H9 (cell line): ENCODE results near the gene TTC27. TPM values are rescaled to one million over a fixed set of nuclear protein-coding genes. Genes with fewer than 3 reads are reported as not detected.

Experiments
- DNase-seq: peaks from one replicate; pipeline ENCODE4 v3.0.0-alpha.2; 2017
- H2AFZ ChIP-seq: one replicate; pipeline ENCODE4 v1.6.1; 2013; ENCODE audit warnings: mild to moderate bottlenecking, low read length, control low read depth, moderate library complexity
- H2AK5ac ChIP-seq: 2 replicates; pipeline ENCODE4 v1.6.1; 2013; ENCODE audit warnings: low read length, control low read depth, mixed read lengths; ENCODE audit not compliant: insufficient read length
- H2BK120ac ChIP-seq: one replicate; pipeline ENCODE4 v1.6.1; 2013; ENCODE audit warnings: low read depth, mild to moderate bottlenecking, low read length, control low read depth, inconsistent platforms; ENCODE audit not compliant: poor library complexity, severe bottlenecking
- H2BK12ac ChIP-seq: 2 replicates; pipeline ENCODE4 v1.6.1; 2013; ENCODE audit warnings: low read length, control low read depth, mixed read lengths, low read depth; ENCODE audit not compliant: insufficient read length
- H2BK15ac ChIP-seq: 2 replicates; pipeline ENCODE4 v1.6.1; 2013; ENCODE audit warnings: low read depth, low read length, control low read depth
- H2BK20ac ChIP-seq: one replicate; pipeline ENCODE4 v1.6.1; 2013; ENCODE audit warnings: low read depth, mild to moderate bottlenecking, low read length, control low read depth, inconsistent platforms; ENCODE audit not compliant: poor library complexity, severe bottlenecking
- H2BK5ac ChIP-seq: 2 replicates; pipeline ENCODE4 v1.6.1; 2013; ENCODE audit warnings: low read length, control low read depth, mixed read lengths; ENCODE audit not compliant: insufficient read length
- H3K14ac ChIP-seq: 2 replicates; pipeline ENCODE4 v1.6.1; 2013; ENCODE audit warnings: low read length, control low read depth; ENCODE audit not compliant: insufficient read depth
- H3K18ac ChIP-seq: 2 replicates; pipeline ENCODE4 v1.6.1; 2013; ENCODE audit warnings: low read depth, mild to moderate bottlenecking, mixed read lengths, low read length, control low read depth; ENCODE audit not compliant: insufficient read length
- H3K23ac ChIP-seq: 2 replicates; pipeline ENCODE4 v1.6.1; 2013; ENCODE audit warnings: low read length, control low read depth, mixed read lengths, low read depth; ENCODE audit not compliant: insufficient read length
- H3K23me2 ChIP-seq: 2 replicates; pipeline ENCODE4 v1.6.1; 2013; ENCODE audit warnings: low read depth, mild to moderate bottlenecking, mixed read lengths, low read length, control low read depth; ENCODE audit not compliant: insufficient read length, poor library complexity, severe bottlenecking
- H3K27ac ChIP-seq: 2 replicates; pipeline ENCODE4 v1.5.1; 2013; ENCODE audit warnings: low read length, control low read depth, mixed read lengths, low read depth; ENCODE audit not compliant: insufficient read length
- H3K27me3 ChIP-seq: 2 replicates; pipeline ENCODE4 v1.6.1; 2013; ENCODE audit warnings: low read length, control low read depth, inconsistent platforms; ENCODE audit not compliant: insufficient read depth
- H3K4ac ChIP-seq: 2 replicates; pipeline ENCODE4 v1.6.1; 2013; ENCODE audit warnings: low read depth, mild to moderate bottlenecking, control low read depth, inconsistent platforms, low read length, moderate library complexity
- H3K4me1 ChIP-seq: 2 replicates; pipeline ENCODE4 v1.6.1; 2013; ENCODE audit warnings: low read length, control low read depth, inconsistent platforms; ENCODE audit not compliant: insufficient read depth
- H3K4me2 ChIP-seq: 2 replicates; pipeline ENCODE4 v1.6.1; 2013; ENCODE audit warnings: low read length, control low read depth, mixed read lengths; ENCODE audit not compliant: insufficient read length, insufficient read depth
- H3K56ac ChIP-seq: 2 replicates; pipeline ENCODE4 v1.6.1; 2013; ENCODE audit warnings: low read depth, mild to moderate bottlenecking, mixed read lengths, low read length, control low read depth; ENCODE audit not compliant: insufficient read length
- H3K79me1 ChIP-seq: 2 replicates; pipeline ENCODE4 v1.6.1; 2013; ENCODE audit warnings: low read depth, mild to moderate bottlenecking, moderate library complexity, low read length, control low read depth, inconsistent platforms; ENCODE audit not compliant: insufficient read depth, poor library complexity, severe bottlenecking
- H3K79me2 ChIP-seq: 2 replicates; pipeline ENCODE4 v1.6.1; 2013; ENCODE audit warnings: low read length, control low read depth, inconsistent platforms; ENCODE audit not compliant: insufficient read depth
- H3K9ac ChIP-seq: 2 replicates; pipeline ENCODE4 v1.6.1; 2013; ENCODE audit warnings: low read length, control low read depth, mixed read lengths; ENCODE audit not compliant: insufficient read length; ENCODE audit errors: extremely low read depth
- H3K9me3 ChIP-seq: one replicate; pipeline ENCODE4 v1.6.1; 2013; ENCODE audit warnings: low read depth, low read length, inconsistent platforms; ENCODE audit not compliant: control insufficient read depth
- H3T11ph ChIP-seq: one replicate; pipeline ENCODE4 v1.6.1; 2013; ENCODE audit warnings: mild to moderate bottlenecking, low read length, control low read depth, inconsistent platforms
- H4K20me1 ChIP-seq: one replicate; pipeline ENCODE4 v1.6.1; 2013; ENCODE audit not compliant: control insufficient read depth, insufficient read length, insufficient read depth
- H4K5ac ChIP-seq: 2 replicates; pipeline ENCODE4 v1.6.1; 2013; ENCODE audit warnings: low read depth, mild to moderate bottlenecking, mixed read lengths, low read length, control low read depth; ENCODE audit not compliant: insufficient read length
- H4K8ac ChIP-seq: replicated peaks from 2 replicates; pipeline ENCODE4 v1.6.1; 2013; ENCODE audit warnings: low read length, control low read depth, mixed read lengths, low read depth; ENCODE audit not compliant: insufficient read length
- H4K91ac ChIP-seq: 2 replicates; pipeline ENCODE4 v1.6.1; 2013; ENCODE audit warnings: low read depth, mild to moderate bottlenecking, moderate library complexity, mixed read lengths, low read length, control low read depth; ENCODE audit not compliant: insufficient read length
- H3K27ac Mint-ChIP-seq, 3 experiments: 2 replicates in 2 of 3; 3 replicates in 1 of 3; pipeline ENCODE4 v1.8.0; 2020 to 2021; ENCODE audit warnings: mixed read lengths in 3 of 3, mild to moderate bottlenecking in 1 of 3, moderate library complexity in 1 of 3
- H3K27me3 Mint-ChIP-seq: 2 replicates; pipeline ENCODE4 v1.8.0; 2021; ENCODE audit warnings: low read depth, mild to moderate bottlenecking, moderate library complexity, mixed read lengths
- H3K36me3 Mint-ChIP-seq, 3 experiments: 2 replicates in 2 of 3; 3 replicates in 1 of 3; pipeline ENCODE4 v1.8.0; 2020 to 2021; ENCODE audit warnings: low read depth in 3 of 3, mixed read lengths in 3 of 3; ENCODE audit not compliant: insufficient read depth in 1 of 3
- H3K4me1 Mint-ChIP-seq, 2 experiments: 2 replicates each; pipeline ENCODE4 v1.8.0; 2020; ENCODE audit warnings: mixed read lengths in 2 of 2
- H3K4me3 Mint-ChIP-seq, 2 experiments: 2 replicates in 1 of 2; 3 replicates in 1 of 2; pipeline ENCODE4 v1.8.0; 2020 to 2021; ENCODE audit warnings: mild to moderate bottlenecking in 2 of 2, mixed read lengths in 2 of 2, moderate library complexity in 1 of 2
- H3K9me3 Mint-ChIP-seq, 2 experiments: 2 replicates in 1 of 2; 3 replicates in 1 of 2; pipeline ENCODE4 v1.8.0; 2020; ENCODE audit warnings: mild to moderate bottlenecking in 2 of 2, mixed read lengths in 2 of 2, moderate library complexity in 1 of 2
- CTCF ChIP-seq: fragments of 200-600 bp; sonication (generic); conservative IDR thresholded peaks from 3 replicates; pipeline ENCODE4 v1.8.0; 2021; ENCODE audit warnings: antibody characterized with exemption, mild to moderate bottlenecking
- WGBS: extraction: QIAGEN DNeasy Blood & Tissue Kit; methylation state at CpG from one replicate; pipeline ENCODE4 v1.1.7; 2013; ENCODE audit warnings: missing lambda C conversion rate, low lambda C conversion rate, mixed read lengths; ENCODE audit not compliant: insufficient read length; ENCODE audit errors: extremely low coverage; 5-methylcytosine and 5-hydroxymethylcytosine counted together
- total RNA-seq: library from RNA; stranded (reverse); gene quantifications from 2 replicates; pipeline ENCODE4 v1.2.1, GENCODE V29; 2021

The TTC27 gene
- total RNA-seq, 1 experiment from 2014 or later, result 26.0 TPM

DNA sequence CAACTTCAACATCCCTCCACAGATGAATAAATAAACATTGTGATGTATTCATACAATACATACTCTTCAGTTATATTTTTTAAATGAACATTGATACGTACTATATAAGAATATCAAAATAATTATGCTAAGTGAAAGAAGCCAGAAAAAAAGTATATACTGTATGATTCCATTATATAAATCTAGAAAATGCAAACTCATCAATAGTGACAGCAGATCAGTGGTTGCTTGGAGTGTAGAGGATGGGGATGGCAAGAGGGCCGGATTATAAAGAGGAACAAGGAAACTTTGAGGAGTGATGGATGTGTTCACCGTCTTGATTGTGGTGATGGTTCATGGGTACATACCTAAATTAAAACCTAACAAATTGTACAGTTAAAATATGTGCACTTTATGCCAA lies 3.0 kb upstream of the TTC27 start:
- H2BK12ac ChIP-seq, result no peak overlapping the region
- no peak overlapping the region for H2AFZ ChIP-seq
- no peak overlapping the region for H3K18ac ChIP-seq
- no peaks in the 10 kb centered on the region for H3K27me3 ChIP-seq
- H2BK120ac ChIP-seq, result no peak overlapping the region
- no peak overlapping the region for H3K4ac ChIP-seq
- H3K27ac Mint-ChIP-seq, result no peak overlapping the region
- H3K9me3 ChIP-seq, result no peaks in the 10 kb centered on the region
- H2BK20ac ChIP-seq, result no peak overlapping the region
- no peak overlapping the region for H2BK15ac ChIP-seq
- H3K4me3 Mint-ChIP-seq, result no peak overlapping the region
- H3K79me2 ChIP-seq, result no peaks in the 10 kb centered on the region
- no peaks in the 10 kb centered on the region for H4K20me1 ChIP-seq
- H4K5ac ChIP-seq, result no peak overlapping the region
- no peaks in the 10 kb centered on the region for H3K79me1 ChIP-seq
- H4K91ac ChIP-seq, result no peak overlapping the region
- no peaks in the 10 kb centered on the region for H3K23me2 ChIP-seq
- no peak for TF ChIP-seq CTCF
- no peak overlapping the region for H3K27ac ChIP-seq
- H3K4me1 Mint-ChIP-seq, result peaks cover 11 to 23% of the 10 kb centered on the region in 2 experiments
- no CpG with 5 or more reads among the region's 3 CpGs for WGBS
- H3K56ac ChIP-seq, result no peak overlapping the region
- no peak overlapping the region for H2BK5ac ChIP-seq
- no peaks in the 10 kb centered on the region for H3K27me3 Mint-ChIP-seq
- H3K14ac ChIP-seq, result no peak overlapping the region
- H3K9ac ChIP-seq, result no peak overlapping the region
- no peak overlapping the region for H3K23ac ChIP-seq
- H3K36me3 Mint-ChIP-seq, result peaks cover 0 to 4% (median 2%) of the 10 kb centered on the region in 3 experiments; a peak in 5 of 7 replicates
- no peak overlapping the region for H2AK5ac ChIP-seq
- no peak overlapping the region for H4K8ac ChIP-seq
- H3K9me3 Mint-ChIP-seq, result no peaks in the 10 kb centered on the region
- no peaks in the 10 kb centered on the region for H3K4me1 ChIP-seq
- H3K4me2 ChIP-seq, result no peak overlapping the region
- DNase-seq, result no peak
- no peak overlapping the region for H3T11ph ChIP-seq
